Measurements from ENCODE around the gene VTI1B.

- TF ChIP-seq CTCF (IDR thresholded peaks at IDR 0.05), result no peak
- TF ChIP-seq POLR2A (IDR thresholded peaks at IDR 0.05), result no peak
- TF ChIP-seq POLR2AphosphoS5 (IDR thresholded peaks at IDR 0.05; ENCODE audit: insufficient read depth in 1 of 2, low read depth in 1 of 2), result no peak
These were observed 10.8 kb downstream of the VTI1B start for GRCh38 chr14:67663633-67664032.

All from vagina (tissue), 2 donors.